ENCODE results near the gene PARD3.

Gene PARD3

GRCh38 chr10:34196058-34196433 lies 619.0 kb downstream of the PARD3 start:
- no peak overlapping the region for H3K4me3 ChIP-seq (replicated peaks in 1 of 2; ENCODE audit: low read depth in 2 of 2, low read length in 2 of 2)
- no peak for TF ChIP-seq CTCF (IDR thresholded peaks at IDR 0.05; ENCODE audit: low read depth, low read length)
- no peak for DNase-seq (ENCODE audit: low read depth in 2 of 2)

- DNase-seq (ENCODE audit: low read depth in 2 of 2), result no peak
- TF ChIP-seq CTCF (IDR thresholded peaks at IDR 0.05; ENCODE audit: low read depth, low read length), result no peak
- H3K4me3 ChIP-seq (replicated peaks in 1 of 2; ENCODE audit: low read depth in 2 of 2, low read length in 2 of 2), result no peak overlapping the region
Measured at GRCh38 chr10:34195364-34196057, 619.6 kb downstream of the PARD3 start.

- no peak overlapping the region for H3K4me3 ChIP-seq (replicated peaks in 1 of 2; ENCODE audit: low read depth in 2 of 2, low read length in 2 of 2)
- TF ChIP-seq CTCF (IDR thresholded peaks at IDR 0.05; ENCODE audit: low read depth, low read length), result no peak
- DNase-seq (ENCODE audit: low read depth in 2 of 2), result peak; percentile 36 to 43
Measured at GRCh38 chr10:34193931-34194626, 621.0 kb downstream of the PARD3 start.

- no peak overlapping the region for H3K4me3 ChIP-seq (replicated peaks in 1 of 2; ENCODE audit: low read depth in 2 of 2, low read length in 2 of 2)
- no peak for DNase-seq (ENCODE audit: low read depth in 2 of 2)
- TF ChIP-seq CTCF (IDR thresholded peaks at IDR 0.05; ENCODE audit: low read depth, low read length), result no peak
Measured at GRCh38 chr10:34192646-34193045, 622.5 kb downstream of the PARD3 start.

GRCh38 chr10:34191406-34191805 lies 623.7 kb downstream of the PARD3 start:
- no peak overlapping the region for H3K4me3 ChIP-seq (replicated peaks in 1 of 2; ENCODE audit: low read depth in 2 of 2, low read length in 2 of 2)
- DNase-seq (ENCODE audit: low read depth in 2 of 2), result no peak
- TF ChIP-seq CTCF (IDR thresholded peaks at IDR 0.05; ENCODE audit: low read depth, low read length), result no peak

GRCh38 chr10:34190580-34190979 lies 624.5 kb downstream of the PARD3 start:
- no peak for TF ChIP-seq CTCF (IDR thresholded peaks at IDR 0.05; ENCODE audit: low read depth, low read length)
- H3K4me3 ChIP-seq (replicated peaks in 1 of 2; ENCODE audit: low read depth in 2 of 2, low read length in 2 of 2), result no peak overlapping the region
- no peak for DNase-seq (ENCODE audit: low read depth in 2 of 2)
